ENCODE data around the gene LY6G5C.

Gene LY6G5C

DNA sequence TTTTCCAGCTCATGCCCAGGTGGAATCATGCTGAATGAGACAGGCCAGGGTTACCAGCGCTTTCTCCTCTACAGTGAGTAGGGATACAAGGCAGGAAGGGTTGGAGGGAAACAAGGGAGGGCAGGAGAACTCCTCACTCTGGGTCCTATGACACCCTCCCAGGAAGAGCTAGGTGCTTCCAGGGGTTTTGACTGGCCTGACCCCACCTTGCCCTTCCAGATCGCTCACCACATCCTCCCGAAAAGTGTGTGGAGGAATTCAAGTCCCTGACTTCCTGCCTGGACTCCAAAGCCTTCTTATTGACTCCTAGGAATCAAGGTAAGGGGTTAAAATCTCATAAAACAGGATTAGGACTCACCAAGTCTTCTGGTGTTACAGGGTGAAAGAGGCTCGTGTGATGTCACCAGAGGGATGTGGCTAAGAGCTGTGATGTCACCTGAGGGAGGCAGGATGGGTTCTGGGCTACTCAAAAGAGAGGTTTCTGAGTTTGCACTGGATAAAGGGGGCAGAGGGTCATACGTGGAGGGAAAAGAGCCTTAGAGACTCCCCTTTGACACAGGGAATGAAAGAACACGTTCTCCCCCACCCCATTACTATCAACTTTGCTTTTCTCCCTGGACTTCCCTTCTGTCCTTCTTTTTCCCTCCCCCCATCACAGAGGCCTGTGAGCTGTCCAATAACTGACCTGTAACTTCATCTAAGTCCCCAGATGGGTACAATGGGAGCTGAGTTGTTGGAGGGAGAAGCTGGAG lies 23.3 kb downstream of the LY6G5C start:
- H3K4me3 ChIP-seq (ENCODE audit: low read depth, low read length), result no peak overlapping the region
- no peak for DNase-seq (ENCODE audit: low read depth)
- TF ChIP-seq, protein P1, sequence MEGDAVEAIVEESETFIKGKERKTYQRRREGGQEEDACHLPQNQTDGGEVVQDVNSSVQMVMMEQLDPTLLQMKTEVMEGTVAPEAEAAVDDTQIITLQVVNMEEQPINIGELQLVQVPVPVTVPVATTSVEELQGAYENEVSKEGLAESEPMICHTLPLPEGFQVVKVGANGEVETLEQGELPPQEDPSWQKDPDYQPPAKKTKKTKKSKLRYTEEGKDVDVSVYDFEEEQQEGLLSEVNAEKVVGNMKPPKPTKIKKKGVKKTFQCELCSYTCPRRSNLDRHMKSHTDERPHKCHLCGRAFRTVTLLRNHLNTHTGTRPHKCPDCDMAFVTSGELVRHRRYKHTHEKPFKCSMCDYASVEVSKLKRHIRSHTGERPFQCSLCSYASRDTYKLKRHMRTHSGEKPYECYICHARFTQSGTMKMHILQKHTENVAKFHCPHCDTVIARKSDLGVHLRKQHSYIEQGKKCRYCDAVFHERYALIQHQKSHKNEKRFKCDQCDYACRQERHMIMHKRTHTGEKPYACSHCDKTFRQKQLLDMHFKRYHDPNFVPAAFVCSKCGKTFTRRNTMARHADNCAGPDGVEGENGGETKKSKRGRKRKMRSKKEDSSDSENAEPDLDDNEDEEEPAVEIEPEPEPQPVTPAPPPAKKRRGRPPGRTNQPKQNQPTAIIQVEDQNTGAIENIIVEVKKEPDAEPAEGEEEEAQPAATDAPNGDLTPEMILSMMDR (IDR thresholded peaks at IDR 0.05; ENCODE audit: low read depth, low read length, missing control alignments), result no peak

DNA sequence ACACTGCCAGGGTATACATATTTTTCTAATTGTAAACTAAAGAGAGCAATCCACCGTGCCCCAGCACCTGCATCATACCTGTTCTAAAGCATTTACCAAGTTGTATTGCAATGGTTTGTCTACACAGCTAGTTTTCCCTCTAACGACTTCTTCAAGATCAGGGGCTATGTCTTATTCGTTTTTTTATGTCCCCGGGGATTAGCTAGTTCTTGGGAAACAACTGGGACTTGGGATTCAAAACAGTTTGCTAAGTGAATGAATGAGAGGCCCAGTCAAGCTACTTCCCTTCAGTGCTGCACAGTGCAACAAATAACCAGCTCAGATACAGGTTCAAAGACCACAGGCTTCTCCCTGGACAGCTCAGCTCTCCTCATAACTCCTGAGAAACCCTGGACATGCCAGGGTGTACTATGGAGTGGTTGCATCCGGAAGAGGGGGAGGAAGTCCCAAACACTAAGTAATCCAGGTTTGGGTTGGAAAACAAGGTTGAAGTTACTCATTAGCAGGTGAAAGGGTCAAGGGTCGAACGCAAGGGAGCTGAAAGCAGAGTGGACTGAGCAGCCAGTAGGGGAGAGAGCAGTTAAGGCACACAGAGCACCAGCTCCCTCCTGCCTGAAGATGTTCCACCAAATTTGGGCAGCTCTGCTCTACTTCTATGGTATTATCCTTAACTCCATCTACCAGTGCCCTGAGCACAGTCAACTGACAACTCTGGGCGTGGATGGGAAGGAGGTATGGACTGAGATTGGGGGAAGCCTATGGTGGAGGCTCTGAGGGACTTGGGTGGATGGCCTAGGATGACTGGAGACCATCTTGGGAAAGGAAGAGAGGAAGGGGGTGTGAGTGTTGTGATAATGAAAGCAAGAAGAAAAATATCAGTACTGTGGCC lies 25.3 kb downstream of the LY6G5C start, which contains the start of gene APOM:
APOM (plus strand) TSS at position 546 of the 889 bp plus-strand sequence; CDS start at position 619, 73 bp downstream.
- TF ChIP-seq, protein P1 (IDR thresholded peaks at IDR 0.05; ENCODE audit: low read depth, low read length, missing control alignments), result no peak
- H3K4me3 ChIP-seq (ENCODE audit: low read depth, low read length), result no peak within 1 kb of the TSS
- no peak for DNase-seq (ENCODE audit: low read depth)

DNA sequence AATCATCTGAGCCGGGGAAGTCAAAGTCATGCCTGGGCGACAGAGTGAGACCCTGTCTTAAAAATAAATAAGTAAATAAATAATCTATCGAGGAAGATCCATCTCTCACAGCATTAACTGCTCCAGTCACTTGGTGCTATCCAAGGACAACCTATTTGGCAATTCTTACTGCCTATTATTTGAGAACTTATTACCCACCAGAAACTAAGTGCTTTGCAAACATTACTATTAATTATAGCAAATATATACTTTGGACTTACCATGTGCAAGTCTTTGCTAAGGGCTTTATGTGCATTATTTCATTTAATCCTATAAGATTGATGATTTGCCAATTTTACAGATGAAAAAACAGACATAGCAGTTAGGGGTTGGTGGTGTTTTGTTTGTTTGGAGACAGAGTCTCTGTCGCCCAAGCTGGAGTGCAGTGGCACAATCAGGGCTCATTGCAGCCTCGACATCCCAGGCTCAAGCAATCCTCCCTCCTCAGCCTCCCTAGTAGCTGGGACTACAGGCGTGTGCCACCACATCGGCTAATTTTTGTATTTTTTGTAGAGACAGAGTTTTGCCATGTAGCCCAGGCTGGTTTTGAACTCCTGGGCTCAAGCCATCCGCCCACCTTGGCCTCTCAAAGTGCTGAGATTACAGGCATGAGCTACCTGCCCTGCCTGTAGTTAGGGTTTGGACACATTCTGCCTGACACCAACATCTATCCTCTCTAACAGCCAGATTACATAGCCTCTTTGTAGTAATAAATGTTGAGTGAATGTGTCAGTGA lies 26.1 kb downstream of the LY6G5C start:
- TF ChIP-seq, protein P1 (IDR thresholded peaks at IDR 0.05; ENCODE audit: low read depth, low read length, missing control alignments), result no peak
- no peak for DNase-seq (ENCODE audit: low read depth)
- no peak overlapping the region for H3K4me3 ChIP-seq (ENCODE audit: low read depth, low read length)

DNA sequence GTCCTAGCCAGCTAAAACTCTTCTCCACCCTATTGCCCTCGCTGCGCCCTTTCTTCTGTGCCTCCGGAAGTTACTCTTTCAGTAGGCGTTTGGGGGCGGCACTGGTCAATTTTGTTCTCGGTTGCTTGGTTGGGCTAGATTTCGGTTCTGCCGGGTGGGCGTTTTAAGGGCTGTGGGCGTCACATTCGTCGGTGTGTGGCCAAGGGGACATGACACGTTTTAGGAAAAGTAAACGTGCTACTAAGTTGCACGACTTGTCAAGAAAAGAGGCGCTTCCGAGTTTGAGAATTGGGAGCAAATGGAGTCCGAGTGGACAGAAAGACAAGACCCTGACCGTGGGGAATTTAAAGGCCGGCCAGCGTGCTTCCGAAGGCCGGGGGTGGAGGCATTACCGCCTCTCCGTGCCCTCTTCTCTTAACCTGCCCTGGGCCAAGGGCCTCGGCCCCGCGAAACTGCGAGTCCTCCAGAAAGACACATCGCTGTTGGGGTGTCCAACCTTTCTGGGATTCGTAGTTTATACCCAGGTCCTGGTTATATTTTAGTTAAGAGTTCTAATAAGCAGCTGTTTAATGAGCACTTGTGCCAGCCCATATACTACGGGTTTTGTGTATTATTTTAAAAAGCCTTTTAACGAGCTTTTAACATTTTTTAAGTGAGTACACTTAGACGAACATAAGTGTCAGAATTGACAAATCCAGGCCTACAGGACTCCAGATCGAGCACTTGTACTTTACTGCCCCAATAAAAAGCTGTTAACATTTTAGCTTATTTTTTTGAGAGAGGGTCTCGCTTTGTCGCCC lies 27.7 kb downstream of the LY6G5C start:
- TF ChIP-seq, protein P1 (IDR thresholded peaks at IDR 0.05; ENCODE audit: low read depth, low read length, missing control alignments), result no peak
- peak; percentile 90 for DNase-seq (ENCODE audit: low read depth)

DNA sequence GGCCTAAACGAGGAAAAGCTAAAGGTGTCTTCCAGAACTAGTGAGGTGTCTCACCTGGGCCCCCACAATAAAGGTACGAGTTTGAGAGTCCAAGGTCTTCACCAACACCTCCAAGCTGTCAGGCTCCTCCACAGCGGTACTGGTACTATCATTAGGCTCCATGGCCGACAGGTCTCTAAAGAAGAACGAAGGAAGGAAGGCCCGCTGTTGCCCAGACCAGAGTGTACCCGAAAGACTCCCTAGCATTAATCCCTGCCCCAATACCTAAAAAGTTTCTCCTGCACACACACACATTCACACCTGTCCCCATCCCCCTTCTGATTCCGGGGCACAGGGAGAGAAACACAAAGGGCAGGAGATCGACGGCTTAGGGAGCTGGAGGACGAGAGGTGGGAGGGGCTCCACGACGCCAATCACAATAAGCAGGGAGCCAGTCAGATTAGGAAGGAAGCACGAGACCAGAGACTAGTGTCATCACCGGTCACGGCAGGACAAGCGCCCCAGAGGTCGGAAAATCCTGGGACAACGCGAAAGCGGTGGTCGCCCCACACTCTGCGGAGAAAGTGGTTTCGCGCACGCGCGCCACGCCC lies 29.2 kb downstream of the LY6G5C start:
- TF ChIP-seq, protein P1 (IDR thresholded peaks at IDR 0.05; ENCODE audit: low read depth, low read length, missing control alignments), result no peak
- H3K4me3 ChIP-seq (ENCODE audit: low read depth, low read length), result peak overlapping the region; percentile 59
- DNase-seq (ENCODE audit: low read depth), result no peak

More for the DNA sequence above, 27.7 kb downstream of the LY6G5C start:
- peak overlapping the region; percentile 59 for H3K4me3 ChIP-seq (ENCODE audit: low read depth, low read length)
